GM21515 (cell line): ENCODE measurements around the gene GALE.
"Not testable (repeated sequence)": the region's sequence is repeated elsewhere in the genome, so short reads cannot be mapped to it uniquely, and the experiment has no call there.

Experiments used
- ATAC-seq: cut with Tn5 transposase; IDR thresholded peaks from one replicate; pipeline ENCODE4 v1.9.1; 2021; ENCODE audit not compliant: unreplicated experiment

GALE gene

GRCh38 chr1:23793018-23793781 is 7.4 kb downstream of the GALE start:
- no peak for ATAC-seq

- no peak for ATAC-seq
Measured at GRCh38 chr1:23792151-23792945, 8.2 kb downstream of the GALE start.

DNA sequence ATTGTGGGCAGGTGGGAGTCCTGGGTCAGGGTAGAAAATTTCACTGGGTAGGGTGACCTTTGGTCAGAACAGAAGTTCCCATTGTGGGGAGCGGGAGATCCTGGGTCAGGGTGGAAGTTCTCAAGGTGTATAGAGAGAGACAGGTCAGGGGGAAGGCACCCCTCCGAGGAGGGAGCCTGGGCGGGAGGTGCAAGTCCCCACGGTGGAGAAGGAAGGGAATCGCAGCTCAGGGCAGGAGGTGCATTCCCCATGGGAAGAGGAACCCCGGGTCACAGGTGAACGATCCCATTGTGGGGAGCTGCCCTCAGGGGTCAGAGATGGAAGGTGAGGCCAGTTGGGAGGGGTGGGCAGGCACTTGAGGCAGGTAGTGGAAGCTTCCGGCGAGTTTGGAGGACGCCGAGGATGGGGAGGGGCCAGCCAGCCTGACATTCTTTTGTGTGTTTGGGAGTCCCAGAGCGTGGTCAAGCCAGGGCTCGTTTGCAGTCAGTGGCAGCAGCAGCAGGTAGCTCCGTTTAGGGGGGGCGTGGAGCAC is 9.0 kb downstream of the GALE start:
- ATAC-seq: no peak

- ATAC-seq: peak; percentile 80
Measured at GRCh38 chr1:23790696-23791515, 9.6 kb downstream of the GALE start, which contains the start of gene LYPLA2. LYPLA2 (plus strand) TSS chr1:23791145; CDS start chr1:23792683, 1,538 bp downstream.

- ATAC-seq: no peak
Measured at GRCh38 chr1:23788695-23789094, 11.9 kb downstream of the GALE start.

GRCh38 chr1:23787701-23788100 is 12.9 kb downstream of the GALE start:
- no peak for ATAC-seq

DNA sequence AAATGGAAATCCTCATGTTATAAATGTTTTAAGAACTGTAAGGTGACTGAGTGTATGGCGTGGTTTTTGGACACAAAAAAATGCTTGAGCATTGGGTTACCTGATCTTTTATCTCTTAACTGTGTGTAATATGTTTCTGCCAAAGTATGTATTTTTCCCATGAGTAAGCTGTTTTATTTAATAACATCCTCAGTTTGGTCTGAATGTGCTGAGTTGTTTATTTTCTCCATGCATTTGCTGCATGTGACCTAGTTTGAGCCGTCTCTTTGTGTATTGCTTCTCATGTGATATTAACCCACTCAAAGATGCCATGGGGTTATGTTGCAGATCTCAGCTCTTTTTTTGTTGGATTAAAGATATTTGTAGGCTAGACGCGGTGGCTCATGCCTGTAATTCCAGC is 15.7 kb downstream of the GALE start:
- ATAC-seq: no peak

- ATAC-seq: not testable (repeated sequence)
Measured at GRCh38 chr1:23783141-23783540, 17.4 kb downstream of the GALE start.

DNA sequence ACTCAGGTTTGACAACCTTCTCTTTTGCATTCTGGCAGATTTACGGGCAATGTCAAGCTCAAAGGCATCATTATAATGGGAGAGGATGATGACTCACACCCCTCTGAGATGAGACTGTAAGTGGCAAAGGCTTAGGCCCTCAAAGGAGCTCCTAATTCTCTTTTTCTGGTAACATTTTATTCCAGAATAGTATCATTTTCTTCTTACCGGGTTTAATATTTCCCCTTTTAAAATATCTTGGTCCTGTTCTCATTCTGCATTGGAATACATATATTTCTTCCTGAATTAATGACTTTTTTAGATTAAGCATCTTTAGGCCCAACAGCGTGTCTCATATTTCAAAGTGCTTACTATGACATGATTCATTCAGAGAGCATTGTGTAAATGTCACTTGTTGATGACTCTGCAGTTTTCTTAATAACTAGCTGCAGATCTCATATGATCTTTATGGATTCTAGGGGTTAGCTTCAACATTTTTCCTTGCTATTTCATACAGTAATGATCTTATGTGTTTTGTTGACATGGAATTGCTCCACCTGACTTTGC is 20.7 kb downstream of the GALE start:
- ATAC-seq: no peak

- no peak for ATAC-seq
Measured at GRCh38 chr1:23777979-23778814, 22.4 kb downstream of the GALE start, which contains the start of gene PITHD1. PITHD1 (plus strand) TSS chr1:23778418; CDS start chr1:23778516, 98 bp downstream.

DNA sequence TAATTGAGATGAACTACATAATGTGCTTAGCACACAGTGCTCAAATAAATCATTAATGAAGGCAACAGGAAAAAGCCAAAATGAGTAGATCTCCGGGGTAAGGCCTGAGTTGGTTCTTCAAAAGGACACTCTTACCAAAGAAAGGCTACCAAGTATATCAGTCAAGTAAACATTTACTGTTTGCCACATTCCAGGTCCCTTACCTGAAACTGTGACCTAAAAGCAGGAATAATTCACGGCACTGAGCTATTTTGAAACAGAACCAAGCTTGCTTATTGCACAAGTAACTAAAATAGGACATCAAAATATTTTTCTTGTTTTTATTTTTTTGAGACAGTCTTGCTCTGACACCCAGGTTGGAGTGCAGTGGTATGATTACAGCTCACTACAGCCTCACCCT is 24.3 kb downstream of the GALE start:
- no peak for ATAC-seq

DNA sequence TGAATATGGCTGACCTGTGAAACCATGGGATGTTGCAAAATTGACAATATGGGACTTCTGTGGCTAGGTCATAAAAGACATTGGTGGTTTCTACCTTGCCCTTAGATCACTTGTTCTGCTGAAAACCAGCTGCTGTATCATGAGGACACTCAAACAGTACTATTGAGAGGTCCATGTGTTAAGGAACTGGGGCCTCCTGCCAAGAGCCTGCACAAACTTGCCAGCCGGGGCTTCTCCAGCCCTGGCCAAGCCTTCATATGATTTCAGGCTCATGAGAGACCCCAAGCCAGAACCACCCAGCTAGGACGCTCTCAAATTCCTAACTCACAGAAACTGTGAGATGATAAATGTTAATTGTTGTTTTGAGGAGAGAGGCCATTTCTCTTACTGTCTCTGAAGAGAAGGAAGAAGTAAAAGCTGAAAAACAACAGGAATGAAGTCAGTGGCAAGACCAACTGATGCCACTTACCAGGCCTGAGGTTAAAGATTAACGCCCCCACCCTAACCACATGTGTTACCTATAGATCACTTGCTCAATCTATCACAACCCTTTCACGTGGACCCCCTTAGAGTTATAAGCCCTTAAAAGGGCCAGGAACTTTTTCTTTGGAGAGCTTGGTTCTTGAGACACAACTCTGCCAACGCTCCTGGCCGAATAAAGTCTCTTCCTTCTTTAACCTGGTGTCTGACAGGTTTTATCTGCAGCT is 26.2 kb downstream of the GALE start:
- ATAC-seq: no peak

DNA sequence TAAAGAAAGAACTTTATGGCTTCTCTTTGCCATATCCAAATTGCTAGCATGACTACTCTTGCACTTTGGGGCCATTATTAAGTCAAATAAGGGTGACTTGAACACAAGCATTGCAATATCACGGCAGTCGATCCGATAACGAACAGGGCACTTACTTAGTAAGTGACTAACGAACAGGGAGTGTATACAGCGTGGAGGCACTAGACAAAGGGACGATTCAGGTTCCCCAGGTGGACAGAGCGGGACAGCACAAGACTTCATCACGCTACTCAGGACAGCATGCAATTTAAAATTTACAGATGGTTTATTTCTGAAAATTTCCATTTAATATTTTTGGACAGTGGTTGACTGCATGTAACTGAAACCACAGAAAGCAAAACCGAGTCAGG is 27.7 kb downstream of the GALE start:
- no peak for ATAC-seq

GRCh38 chr1:23772049-23772853 is 28.3 kb downstream of the GALE start:
- ATAC-seq: peak; percentile 73

GRCh38 chr1:23768733-23769132 is 31.8 kb downstream of the GALE start:
- ATAC-seq: no peak

DNA sequence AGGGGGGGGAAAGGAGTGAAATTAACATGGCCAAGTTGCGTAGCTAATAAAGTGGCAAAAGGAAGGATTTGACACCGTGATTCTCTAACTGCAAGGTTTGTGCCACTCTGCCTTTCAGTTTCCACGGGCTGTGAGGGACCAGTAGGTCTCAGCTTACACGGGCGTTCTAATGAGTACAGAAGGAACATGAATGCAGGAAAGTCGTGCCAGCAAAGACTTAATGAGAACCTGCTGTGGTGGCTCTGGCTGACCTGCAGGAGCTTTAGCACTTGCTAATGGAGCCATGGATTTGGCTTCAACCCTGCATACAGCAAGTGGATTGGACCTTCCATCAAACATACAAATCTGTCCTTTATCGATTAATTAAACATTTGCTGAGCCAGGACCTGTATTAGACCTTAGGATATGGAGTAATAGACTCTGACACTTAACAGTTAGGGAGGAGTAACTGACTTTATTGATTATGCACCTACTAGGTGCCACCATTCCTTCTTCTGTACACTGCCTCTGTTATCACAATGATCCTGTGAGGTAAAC is 37.4 kb downstream of the GALE start:
- ATAC-seq: no peak

- no peak for ATAC-seq
Measured at GRCh38 chr1:23759277-23759676, 41.3 kb downstream of the GALE start.

DNA sequence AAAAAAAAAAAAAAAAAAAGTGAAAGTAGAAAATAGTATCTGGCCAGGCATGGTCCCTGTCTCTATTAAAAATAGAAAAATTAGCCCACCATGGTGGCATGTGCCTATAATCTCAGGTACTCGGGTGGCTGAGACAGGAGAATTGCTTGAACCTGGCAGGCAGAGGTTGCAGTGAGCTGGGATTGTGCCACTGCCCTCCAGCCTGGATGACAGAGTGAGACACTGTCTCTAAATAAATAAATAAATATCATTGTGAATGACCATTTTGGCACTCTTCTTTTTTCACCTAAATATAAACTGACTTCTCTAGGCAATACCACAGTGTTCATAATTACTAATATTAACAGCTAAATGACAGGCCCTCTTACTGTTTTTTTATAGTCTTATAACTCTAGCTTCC is 42.7 kb downstream of the GALE start:
- no peak for ATAC-seq
